HG02610 (cell line): ENCODE measurements around the gene IL15RA.
A peak's percentile ranks its signal among the peaks of the same experiment; 100 is the strongest.

Experiments used
- ATAC-seq: cut with Tn5 transposase; IDR thresholded peaks from one replicate; pipeline ENCODE4 v1.9.1; 2021; ENCODE audit warnings: mild to moderate bottlenecking, moderate library complexity; ENCODE audit not compliant: unreplicated experiment

Gene IL15RA

GRCh38 chr10:5977471-5978229, at the start of gene IL15RA:
Gene IL15RA (minus strand): TSS chr10:5977543. CDS start chr10:5977492, 51 bp downstream.
- peak; percentile 56 for ATAC-seq

- ATAC-seq = no peak
These were observed 48.4 kb upstream of the IL15RA start for GRCh38 chr10:6025683-6026255.

- no peak for ATAC-seq
These were observed 47.0 kb upstream of the IL15RA start for GRCh38 chr10:6024334-6024682.

GRCh38 chr10:6023661-6024333, 46.5 kb upstream of the IL15RA start:
- no peak for ATAC-seq

GRCh38 chr10:6022660-6023059, 45.3 kb upstream of the IL15RA start:
- ATAC-seq = no peak

GRCh38 chr10:6020826-6021225, 43.5 kb upstream of the IL15RA start:
- no peak for ATAC-seq

- ATAC-seq = no peak
These were observed 42.5 kb upstream of the IL15RA start for GRCh38 chr10:6019796-6020195.

GRCh38 chr10:6019010-6019782, 41.9 kb upstream of the IL15RA start:
- no peak for ATAC-seq

GRCh38 chr10:6018422-6018821, 41.1 kb upstream of the IL15RA start:
- ATAC-seq = no peak

GRCh38 chr10:6017781-6018354, 40.5 kb upstream of the IL15RA start:
- no peak for ATAC-seq

- peak; percentile 40 for ATAC-seq
These were observed 37.0 kb upstream of the IL15RA start for GRCh38 chr10:6014241-6014761.

- no peak for ATAC-seq
These were observed 36.3 kb upstream of the IL15RA start for GRCh38 chr10:6013413-6014192.

GRCh38 chr10:6012121-6012905, 35.0 kb upstream of the IL15RA start:
- ATAC-seq = no peak

- ATAC-seq = no peak
These were observed 34.2 kb upstream of the IL15RA start for GRCh38 chr10:6011558-6011957.

GRCh38 chr10:6010569-6010968, 33.2 kb upstream of the IL15RA start:
- ATAC-seq = no peak

GRCh38 chr10:6009961-6010360, 32.6 kb upstream of the IL15RA start:
- ATAC-seq = no peak

GRCh38 chr10:6009150-6009549, 31.8 kb upstream of the IL15RA start:
- no peak for ATAC-seq

- no peak for ATAC-seq
These were observed 31.3 kb upstream of the IL15RA start for GRCh38 chr10:6008497-6009142.

GRCh38 chr10:6006991-6007390, 29.6 kb upstream of the IL15RA start:
- ATAC-seq = no peak
